Activated CD4-positive, CD25-positive, alpha-beta regulatory T cell (primary cell): Measurements from ENCODE around the gene MLEC.
"Not testable (repeated sequence)": the region's sequence is repeated elsewhere in the genome, so short reads cannot be mapped to it uniquely, and the experiment has no call there.

Source experiments
- DNase-seq, 4 experiments: peaks; one replicate each; lab custom pipeline; 2025; lab: John Stamatoyannopoulos, UW

Gene MLEC

DNA sequence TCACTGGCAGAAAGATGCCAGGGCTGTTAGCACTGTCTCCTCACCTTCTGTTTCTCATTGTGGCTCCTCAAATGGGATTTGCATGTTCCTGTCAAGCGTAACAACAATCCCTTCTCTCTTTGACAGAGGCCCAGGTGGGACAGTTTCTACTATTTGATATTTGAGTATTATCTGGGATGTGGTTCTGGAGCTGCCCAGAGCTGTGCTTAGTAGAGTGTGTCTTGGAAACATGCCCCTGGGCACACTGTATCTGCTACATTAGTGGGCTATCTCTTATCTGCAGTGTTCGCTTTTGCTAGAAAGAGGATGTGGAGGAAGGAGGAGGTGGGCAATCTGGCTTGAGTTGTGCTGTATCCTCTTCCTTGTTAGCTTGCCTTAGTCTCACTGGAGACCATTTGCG, 34.9 kb downstream of the MLEC start:
- DNase-seq: no peak

DNA sequence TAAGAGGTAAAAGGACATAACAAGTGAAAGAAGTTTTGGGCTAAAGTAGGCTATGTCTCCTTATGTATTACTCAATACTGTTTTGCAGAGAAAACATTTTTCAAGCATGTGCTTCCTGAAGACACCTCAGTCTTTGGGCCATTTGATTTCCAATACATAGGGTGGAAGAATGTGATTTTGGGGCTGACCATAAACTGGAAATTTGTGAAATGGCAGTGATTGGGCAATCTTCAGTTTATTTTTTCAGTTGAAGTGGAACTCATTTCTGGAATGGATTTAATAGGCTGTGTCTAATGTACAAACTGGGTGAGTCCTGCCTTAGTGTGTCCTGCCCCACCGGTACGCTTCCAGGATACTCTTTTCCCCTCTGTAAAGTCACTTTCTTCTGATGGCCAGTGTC, 35.8 kb downstream of the MLEC start:
- no peak for DNase-seq

DNA sequence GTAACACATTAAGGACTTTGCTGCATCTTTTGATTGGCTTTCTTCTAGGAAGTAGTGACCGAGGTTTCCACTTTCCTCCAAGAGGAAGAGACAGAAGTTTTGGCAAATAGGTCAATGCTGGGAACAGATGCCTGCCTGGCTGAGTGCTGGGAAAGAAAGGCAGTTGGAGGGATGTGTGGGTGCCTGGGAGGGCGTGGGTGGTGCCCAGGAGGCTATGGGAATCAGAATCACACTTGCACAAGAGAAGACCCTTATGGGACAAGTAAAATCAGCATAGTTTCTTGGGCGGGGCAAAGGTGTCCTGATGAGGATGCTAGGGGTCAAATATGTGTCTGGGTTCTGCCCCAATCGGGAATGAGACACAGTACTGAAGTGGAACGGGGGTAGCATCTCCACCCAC, 37.8 kb downstream of the MLEC start:
- DNase-seq: no peak

DNA sequence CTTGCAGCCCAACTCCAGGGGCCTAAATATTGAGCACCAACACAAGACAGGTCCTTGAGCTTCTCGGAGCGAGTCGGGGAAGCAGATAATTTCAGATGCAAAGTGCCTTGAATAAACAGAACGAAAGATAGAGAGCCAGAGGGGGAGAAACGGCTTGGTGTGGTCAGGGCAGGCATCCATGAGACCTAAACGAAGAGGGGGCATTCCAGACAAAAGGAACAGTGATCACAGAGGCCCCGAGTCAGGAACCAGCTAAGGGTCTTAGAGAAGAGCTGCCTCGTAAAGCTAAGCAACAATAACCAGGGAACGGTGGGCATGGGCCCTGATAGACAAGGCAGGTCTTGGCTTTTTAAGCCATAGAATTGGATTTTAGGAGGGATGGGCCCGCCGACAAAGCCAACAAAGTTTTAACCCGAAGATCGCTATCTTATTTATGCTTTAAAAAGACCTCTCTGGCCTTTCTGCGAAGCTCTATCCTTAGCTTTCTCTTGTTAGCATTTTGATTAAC, 38.3 kb downstream of the MLEC start:
- no peak for DNase-seq

DNA sequence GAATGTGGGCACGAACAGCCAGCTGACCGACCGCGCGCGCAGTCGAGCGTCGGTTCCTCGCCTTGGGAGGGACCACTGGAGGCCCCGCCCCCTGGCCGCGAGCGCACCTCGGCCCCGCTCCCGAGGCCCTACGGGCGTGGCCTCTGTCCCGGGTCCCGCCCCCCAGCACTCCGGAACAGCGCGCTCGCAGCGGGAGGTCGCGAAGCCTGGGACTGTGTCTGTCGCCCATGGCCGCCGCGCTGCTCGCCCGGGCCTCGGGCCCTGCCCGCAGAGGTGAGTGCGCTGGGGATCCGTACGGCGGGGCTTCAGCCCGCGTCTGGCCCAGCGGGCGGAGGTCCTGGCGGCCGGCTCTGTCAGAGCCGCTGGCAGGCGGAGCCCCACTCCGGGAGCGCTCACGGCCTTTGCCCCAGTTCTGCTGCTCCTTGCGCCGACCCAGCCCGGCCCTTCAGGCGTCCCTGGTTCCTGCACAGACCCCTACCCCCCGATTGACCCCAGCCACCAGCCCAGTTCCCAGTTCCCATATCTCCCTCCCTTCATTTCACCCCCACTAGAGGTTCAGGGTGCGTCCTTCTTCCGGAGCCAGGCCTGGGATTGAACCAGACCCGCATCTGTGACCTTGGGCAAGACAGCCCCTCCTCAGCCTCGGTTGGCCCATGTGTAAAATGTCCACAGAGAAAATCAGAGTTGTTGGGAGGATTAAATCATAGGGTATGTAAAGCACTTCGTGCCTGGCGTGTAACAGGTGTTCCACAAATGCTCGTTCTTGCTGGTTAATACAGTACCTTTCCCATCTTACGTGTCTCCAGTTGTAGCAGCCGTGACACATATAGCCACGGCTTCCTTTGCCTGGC, 38.9 kb downstream of the MLEC start, which contains the start of gene ACADS:
Gene ACADS (plus strand): TSS at position 168 of the 851 bp plus-strand sequence. CDS start 60 bp downstream, at position 228.
- peak; percentile 78 to 85 (median 82) for DNase-seq

DNA sequence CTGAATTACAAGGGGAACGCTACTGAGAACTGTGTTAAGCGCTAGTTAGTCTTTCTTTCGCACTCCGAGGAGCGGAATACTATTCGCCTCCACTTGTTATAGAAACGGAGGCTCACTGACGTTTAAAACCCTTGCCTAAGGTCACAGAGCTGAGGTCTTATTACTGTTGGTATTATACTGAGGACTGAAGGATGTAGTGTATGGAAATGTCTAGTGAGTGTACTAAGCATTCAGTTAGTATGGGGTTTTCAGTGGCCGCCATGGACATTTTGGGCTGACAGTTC, 39.5 kb downstream of the MLEC start:
- no peak for DNase-seq

DNA sequence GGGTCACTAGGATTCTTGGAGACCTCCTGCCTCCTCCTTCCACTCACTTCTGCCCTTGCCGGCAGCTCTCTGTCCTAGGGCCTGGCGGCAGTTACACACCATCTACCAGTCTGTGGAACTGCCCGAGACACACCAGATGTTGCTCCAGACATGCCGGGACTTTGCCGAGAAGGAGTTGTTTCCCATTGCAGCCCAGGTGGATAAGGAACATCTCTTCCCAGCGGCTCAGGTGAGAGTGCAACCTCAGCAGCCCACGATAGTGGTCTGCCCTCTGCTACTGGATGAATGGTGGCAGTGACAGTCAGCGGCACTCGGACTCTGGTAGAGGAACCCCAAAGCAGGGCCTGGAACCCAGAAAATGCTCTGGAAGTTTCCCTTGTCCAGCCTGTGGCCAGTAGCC, 40.0 kb downstream of the MLEC start:
- DNase-seq: no peak

DNA sequence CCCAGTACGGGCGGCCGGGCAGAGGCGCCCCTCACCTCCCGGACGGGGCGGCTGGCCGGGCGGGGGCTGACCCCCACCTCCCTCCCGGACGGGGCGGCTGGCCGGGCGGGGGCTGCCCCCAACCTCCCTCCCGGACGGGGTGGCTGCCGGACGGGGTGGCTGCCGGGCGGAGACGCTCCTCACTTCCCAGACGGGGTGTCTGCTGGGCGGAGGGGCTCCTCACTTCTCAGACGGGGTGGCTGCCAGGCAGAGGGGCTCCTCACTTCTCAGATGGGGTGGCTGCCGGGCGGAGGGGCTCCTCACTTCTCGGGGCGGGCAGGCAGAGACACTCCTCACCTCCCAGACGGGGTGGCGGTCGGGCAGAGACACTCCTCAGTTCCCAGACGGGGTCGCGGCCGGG, 45.2 kb downstream of the MLEC start:
- not testable (repeated sequence) for DNase-seq

DNA sequence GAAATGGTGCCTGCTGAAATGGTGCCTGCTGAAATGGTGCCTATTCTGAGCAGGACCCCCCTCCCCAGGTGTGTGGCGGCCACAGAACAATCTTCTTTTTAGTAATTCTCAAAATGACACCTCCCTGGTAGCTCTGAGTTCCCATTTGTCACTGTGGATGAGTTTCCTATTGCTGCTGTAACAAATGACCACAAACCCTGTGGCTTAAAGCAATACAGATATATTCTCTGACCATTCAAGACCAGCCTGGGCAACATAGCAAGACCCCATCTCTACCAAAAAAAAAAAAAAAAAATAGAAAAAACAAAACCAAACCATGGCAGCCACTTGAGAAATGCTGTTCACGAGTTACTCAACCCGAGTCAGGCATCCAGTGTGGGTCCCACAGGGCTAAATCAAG, 46.6 kb downstream of the MLEC start:
- DNase-seq: no peak

DNA sequence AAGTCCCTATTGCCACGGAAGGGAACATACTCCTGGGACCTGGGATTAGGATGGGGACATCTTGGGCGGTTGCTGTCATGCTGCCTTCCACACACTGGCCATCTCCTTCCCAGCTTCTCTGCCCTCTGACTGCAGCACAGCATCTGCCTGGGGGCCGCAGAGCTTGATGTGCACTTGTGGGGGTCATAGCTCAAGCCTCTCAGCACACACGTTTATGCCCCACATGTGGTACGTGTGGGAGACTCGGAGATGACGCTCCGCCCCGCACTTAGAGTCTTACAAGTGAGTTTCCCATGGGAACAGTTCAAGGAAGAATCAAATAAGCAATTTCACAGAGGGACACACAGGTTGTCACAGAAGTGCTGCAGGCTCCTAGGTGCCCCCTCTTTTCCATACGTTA, 47.3 kb downstream of the MLEC start:
- no peak for DNase-seq

DNA sequence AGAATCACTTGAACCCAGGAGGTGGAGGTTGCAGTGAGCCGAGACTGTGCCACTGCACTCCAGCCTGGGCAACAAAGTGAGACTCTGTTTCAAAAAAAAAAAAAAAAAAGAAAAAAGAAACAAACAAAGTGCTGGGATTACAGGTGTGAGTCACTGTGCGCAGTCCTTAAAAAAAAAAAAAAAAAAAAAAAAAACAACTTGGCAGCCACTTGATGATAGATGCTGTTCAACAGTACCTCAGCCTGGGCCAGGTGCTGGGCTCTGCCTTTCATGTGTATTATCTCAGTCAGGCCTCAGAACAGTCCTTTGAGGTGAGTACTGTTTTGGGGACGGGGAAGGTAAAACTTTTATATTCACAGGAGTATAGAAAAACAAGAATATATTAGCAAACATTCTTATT, 48.2 kb downstream of the MLEC start:
- no peak for DNase-seq

DNA sequence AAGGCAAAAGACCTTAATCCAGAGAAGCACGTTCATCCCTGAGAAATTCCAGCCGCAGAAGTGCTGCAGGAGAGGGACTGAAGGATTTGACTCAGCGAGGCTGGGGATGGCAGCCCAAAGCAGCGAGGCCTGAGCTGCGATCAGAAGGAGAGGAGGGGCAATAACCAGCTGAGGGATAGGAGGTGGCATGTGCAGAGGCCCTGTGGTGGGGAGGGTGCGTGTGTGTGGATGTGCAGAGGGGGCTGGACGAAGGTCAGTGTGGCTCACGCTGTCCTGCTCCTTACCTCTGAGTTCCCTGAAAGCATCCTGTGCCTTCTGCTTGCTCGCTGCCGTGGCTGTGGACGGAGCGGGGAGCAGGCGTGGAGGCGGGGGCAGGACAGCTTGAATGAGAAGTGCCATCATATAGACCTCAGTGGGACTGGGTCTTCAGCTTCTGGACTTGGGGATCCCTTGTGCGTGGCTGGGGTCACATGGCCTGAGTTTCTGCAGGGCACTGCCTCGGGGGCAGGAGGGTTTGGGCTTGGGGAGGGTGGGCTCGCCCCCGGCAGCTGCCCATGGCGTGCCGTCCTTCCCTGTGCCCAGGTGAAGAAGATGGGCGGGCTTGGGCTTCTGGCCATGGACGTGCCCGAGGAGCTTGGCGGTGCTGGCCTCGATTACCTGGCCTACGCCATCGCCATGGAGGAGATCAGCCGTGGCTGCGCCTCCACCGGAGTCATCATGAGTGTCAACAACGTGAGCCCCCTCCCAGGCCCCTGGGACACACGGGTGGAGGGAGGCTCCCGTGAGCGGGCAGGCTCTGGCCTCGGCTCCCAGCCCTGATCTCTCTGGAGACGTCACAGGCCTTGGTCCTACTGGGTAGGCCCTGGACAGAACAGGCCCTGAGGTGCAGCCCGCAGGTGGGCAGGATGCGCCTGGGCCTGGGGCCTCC, 49.7 kb downstream of the MLEC start:
- DNase-seq: no peak

DNA sequence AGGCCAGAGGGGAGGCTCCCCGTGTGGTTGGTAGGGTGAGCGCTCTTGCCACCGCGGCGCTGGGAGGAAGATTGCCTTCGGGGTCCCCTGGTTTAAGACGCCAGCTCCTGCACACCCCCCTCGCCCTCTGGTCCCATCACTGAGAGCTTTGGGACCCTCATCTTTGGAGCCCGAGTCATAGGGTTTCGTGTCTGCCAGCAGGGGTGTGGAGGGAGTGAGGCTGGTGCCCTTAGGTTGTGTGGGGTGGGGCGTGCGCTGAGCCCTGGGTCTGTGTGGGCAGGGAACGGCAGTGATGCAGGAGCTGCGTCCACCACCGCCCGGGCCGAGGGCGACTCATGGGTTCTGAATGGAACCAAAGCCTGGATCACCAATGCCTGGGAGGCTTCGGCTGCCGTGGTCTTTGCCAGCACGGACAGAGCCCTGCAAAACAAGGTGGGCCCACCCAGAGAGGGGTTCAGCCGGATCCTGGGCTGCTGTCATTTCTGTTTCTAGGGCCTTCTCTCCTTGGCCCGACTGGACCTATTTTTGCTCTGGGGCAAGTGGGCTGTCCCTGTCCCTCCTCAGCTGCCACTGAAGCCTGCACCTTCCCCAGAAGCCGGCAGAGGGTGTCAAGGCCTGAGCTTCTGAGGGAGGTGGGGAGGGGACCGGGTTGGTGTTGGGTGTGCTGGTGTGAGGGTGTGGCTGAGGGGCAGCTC, 50.8 kb downstream of the MLEC start:
- no peak for DNase-seq

DNA sequence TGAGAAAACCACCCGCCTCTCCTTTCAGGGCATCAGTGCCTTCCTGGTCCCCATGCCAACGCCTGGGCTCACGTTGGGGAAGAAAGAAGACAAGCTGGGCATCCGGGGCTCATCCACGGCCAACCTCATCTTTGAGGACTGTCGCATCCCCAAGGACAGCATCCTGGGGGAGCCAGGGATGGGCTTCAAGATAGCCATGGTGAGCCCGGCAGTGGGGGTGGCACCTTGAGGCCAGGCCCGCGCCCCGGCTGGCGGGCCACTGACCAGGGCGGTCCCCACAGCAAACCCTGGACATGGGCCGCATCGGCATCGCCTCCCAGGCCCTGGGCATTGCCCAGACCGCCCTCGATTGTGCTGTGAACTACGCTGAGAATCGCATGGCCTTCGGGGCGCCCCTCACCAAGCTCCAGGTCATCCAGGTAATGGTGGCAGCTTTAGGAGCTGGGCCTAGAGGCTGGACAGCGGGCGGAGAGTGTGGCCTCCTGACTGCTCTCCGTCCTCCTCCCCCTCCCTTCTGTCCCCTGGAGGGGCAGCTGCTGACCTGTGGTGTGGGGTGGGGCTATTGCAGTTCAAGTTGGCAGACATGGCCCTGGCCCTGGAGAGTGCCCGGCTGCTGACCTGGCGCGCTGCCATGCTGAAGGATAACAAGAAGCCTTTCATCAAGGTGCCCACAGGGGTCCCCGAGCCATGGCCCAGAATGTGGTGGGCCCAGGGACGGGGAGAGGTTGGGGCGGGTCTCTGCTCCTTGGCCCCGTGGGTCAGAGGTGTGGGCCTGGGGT, 51.5 kb downstream of the MLEC start:
- DNase-seq: no peak

DNA sequence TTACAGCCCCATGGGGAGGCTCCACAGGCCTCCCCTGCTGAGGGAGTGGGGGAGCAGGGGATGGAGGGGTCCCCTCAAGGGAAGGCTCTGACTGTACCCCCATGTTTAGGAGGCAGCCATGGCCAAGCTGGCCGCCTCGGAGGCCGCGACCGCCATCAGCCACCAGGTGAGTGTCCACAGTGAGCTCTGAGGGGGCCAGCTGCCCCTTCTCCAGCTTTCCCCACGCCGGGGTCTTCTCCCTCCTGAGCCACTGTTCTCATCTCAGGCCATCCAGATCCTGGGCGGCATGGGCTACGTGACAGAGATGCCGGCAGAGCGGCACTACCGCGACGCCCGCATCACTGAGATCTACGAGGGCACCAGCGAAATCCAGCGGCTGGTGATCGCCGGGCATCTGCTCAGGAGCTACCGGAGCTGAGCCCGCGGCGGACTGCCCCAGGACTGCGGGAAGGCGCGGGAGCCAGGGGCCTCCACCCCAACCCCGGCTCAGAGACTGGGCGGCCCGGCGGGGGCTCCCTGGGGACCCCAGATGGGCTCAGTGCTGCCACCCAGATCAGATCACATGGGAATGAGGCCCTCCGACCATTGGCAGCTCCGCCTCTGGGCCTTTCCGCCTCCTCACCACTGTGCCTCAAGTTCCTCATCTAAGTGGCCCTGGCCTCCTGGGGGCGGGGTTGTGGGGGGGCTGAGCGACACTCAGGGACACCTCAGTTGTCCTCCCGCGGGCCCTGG, 52.2 kb downstream of the MLEC start:
- DNase-seq: no peak

DNA sequence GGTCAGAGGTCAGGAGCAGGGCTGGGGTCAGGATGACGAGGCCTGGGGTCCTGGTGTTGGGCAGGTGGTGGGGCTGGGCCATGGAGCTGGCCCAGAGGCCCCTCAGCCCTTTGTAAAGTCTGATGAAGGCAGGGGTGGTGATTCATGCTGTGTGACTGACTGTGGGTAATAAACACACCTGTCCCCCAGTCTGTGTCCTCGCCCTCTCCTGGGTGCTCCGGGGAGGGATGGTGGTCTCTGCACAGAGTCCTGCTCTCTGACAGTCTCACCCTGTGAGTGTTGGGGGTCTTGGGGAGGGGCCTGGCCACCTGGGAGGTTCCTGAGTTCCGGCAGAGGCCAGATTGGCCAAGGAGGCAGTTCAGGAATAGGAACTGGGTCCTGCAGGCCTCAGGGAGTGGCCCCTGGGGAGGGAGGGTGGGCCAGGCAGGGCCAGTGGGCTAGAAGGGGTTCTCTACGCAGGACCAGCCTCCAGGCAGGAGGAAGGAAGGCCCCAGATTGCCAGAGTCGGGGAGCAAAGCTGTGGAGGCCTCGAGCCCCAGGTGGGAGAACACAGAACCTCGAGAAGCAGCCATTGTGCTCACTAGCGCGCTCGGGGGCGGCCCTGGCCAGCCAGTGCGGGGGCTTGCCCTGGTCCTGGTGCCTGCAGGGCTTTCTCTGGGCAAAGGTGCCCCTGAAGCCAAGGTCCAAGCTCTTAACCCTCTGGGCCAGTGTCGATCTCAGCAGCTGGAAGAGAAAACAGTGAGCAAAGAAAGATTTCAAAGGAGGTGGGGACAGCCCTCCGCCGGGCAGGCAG, 53.1 kb downstream of the MLEC start:
- no peak for DNase-seq

DNA sequence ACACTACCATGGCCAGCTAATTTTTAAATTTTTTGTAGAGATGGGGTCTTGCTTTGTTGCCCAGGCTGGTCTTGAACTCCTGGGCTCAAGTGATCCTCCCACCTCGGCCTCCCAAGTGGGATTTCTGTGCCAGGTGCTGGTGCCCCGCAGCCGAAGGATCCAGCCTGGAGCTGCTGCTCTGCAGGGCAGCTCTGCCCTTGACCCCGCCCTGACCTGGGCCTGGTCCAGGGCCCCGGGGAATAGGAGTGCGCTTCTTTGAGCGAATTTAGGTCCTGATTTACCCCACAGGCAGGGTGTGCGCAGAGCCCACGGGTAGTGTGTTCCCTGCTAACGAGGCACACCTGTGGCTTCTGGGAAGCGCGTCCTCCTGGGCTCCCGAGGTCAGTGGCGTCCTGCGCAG, 53.9 kb downstream of the MLEC start:
- no peak for DNase-seq

DNA sequence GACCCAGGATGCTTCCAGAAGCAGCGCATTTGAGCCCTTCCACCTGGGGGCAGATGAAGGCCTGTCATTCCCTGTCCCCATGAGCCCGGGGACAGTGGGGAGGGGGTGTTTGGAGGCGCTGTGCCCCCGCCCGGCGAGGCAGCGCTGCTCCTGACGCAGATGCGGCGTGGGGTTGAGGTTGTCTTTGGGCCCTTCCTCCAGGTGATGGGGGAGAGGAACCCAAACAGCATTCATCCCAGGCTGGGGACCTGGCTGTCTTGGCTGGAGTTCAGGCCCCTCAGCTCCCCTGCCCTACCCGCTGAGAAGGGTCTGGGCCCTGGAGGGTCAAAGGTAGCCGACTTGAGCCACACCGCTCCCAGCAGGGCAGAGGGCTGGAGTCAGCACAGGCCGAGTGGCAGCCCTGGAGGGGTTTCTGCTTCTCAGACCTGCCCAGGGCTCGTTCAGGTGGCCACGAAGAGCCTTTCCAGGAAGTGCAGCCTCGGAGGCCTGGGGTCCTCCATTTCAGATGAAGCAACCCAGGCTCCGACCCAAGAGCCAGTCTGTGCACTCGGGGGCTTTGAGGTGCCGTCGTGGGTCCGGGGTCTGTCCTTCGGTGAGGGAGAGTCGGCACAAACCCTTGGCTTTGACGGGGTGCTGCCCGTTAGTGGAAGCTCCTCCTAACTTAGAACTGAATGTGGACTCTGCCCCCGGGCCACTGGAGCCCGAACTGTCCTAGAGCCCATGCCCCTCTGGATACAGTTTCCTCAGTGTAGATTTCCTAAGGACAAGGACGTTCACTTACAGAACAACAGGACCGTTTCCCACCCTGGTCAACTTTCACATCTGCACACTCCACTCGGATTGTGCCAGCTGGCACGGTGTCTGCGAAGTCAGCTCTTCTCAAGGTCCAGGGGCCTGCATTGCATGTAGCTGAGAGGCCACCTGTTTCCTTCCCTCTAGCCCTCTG, 54.8 kb downstream of the MLEC start:
- DNase-seq: no peak

DNA sequence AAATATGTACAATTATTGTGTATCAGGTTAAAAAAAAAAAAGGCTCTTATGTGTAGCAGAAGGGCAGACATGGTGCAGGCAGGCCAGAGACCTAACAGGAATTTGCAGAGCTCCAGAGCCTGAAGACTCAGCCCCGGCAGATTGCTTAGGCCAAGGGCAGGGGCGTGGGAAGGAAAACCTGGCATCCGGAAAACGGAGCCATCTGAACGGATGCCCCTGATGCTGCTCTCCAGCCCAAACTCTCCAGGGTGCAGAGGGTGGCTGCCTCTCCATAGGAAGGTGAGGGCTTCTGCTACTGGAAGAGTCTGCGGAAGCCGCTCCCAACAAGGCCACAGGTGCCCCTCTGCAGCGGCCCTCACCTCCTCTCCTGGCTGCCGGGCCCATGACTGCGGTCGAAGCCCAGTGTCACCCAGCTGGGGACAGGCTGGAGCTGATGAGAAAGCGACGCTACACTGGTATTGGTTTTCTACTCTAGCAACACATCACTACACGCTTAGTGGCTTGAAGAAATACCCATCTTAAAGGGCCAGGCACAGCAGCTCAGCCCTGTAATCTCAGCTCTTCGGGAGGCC, 58.1 kb downstream of the MLEC start:
- no peak for DNase-seq
